Activated naive CD8-positive, alpha-beta T cell treated with anti-CD3 and anti-CD28 coated beads, Interleukin-2, amount 10 ng/mL, durations not matched to agents 7 days and 5 days (primary cell): Measurements from ENCODE around the gene CDH2. TPM values are rescaled to one million over a fixed set of nuclear protein-coding genes. Genes with fewer than 3 reads are reported as not detected.

Experiments used
- ATAC-seq: fragments of 150-1000 bp; cut with Tn5 transposase; one replicate; pipeline ENCODE4 v1.10.0; 2021; ENCODE audit warnings: low read depth, moderate library complexity
- POLR2A ChIA-PET: fragments of 350-600 bp; sonication (Branson Sonifier 250); formaldehyde crosslinking; loops from one replicate; lab custom pipeline; 2021; ENCODE audit warnings: antibody characterized with exemption; lab: Charles Lee
- DNase-seq: peaks from one replicate; pipeline ENCODE4 v3.0.0; 2021
- H3K27ac Mint-ChIP-seq: one replicate; pipeline ENCODE4 v1.8.0; 2022; ENCODE audit warnings: mild to moderate bottlenecking, mixed read lengths
- H3K27me3 Mint-ChIP-seq: one replicate; pipeline ENCODE4 v1.8.0; 2022; ENCODE audit warnings: mild to moderate bottlenecking, moderate library complexity, mixed read lengths
- H3K36me3 Mint-ChIP-seq: one replicate; pipeline ENCODE4 v1.8.0; 2021; ENCODE audit warnings: mild to moderate bottlenecking, mixed read lengths
- H3K4me1 Mint-ChIP-seq: one replicate; pipeline ENCODE4 v1.8.0; 2021; ENCODE audit warnings: mixed read lengths
- H3K4me3 Mint-ChIP-seq: one replicate; pipeline ENCODE4 v1.8.0; 2022; ENCODE audit warnings: mild to moderate bottlenecking, moderate library complexity, mixed read lengths
- H3K9me3 Mint-ChIP-seq: one replicate; pipeline ENCODE4 v1.8.0; 2021; ENCODE audit warnings: mixed read lengths
- total RNA-seq, 2 experiments: library from RNA; stranded (reverse); gene quantifications; one replicate each; pipeline ENCODE4 v1.2.3, GENCODE V29; 2021

CDH2 gene
- total RNA-seq, 2 experiments from 2014 or later: not detected

GRCh38 chr18:28048612-28049011, 128.3 kb downstream of the CDH2 start:
- no peaks in the 10 kb centered on the region for H3K9me3 Mint-ChIP-seq
- ATAC-seq (no peak), DNase-seq (no peak)
- H3K36me3 Mint-ChIP-seq: no peaks in the 10 kb centered on the region
- H3K27me3 Mint-ChIP-seq: no peaks in the 10 kb centered on the region
- no peaks in the 10 kb centered on the region for H3K4me1 Mint-ChIP-seq
- no peak overlapping the region for H3K4me3 Mint-ChIP-seq
- POLR2A ChIA-PET: no interaction called here
- no peak overlapping the region for H3K27ac Mint-ChIP-seq

DNA sequence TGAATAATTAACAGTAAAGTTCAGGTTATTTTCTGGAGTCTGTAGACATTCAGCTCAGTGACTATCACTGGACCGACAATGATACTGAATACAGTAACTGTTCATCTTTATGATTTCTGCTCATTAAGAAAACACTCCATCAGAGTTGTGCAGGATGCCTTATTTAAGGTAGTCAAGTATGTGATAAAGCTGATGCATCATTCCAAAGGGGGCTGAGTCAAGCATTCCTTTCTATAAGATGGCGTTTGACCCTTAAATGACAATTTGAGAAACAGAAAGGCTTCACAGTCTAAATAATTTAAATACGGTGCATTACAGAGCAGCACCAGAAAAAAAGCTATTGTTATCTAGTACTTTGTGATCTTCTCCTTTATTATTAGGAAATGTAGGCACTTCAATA, 131.1 kb downstream of the CDH2 start:
- Mint-ChIP-seq H3K9me3 (no peaks in the 10 kb centered on the region), H3K27ac (no peak overlapping the region), H3K36me3 (no peaks in the 10 kb centered on the region), H3K4me1 (no peaks in the 10 kb centered on the region), H3K4me3 (no peak overlapping the region), H3K27me3 (no peaks in the 10 kb centered on the region)
- POLR2A ChIA-PET: no interaction called here
- no peak for ATAC-seq
- no peak for DNase-seq

GRCh38 chr18:28045176-28045810, 131.6 kb downstream of the CDH2 start:
- no peak overlapping the region for H3K4me3 Mint-ChIP-seq
- H3K27me3 Mint-ChIP-seq: no peaks in the 10 kb centered on the region
- no peaks in the 10 kb centered on the region for H3K36me3 Mint-ChIP-seq
- no peaks in the 10 kb centered on the region for H3K4me1 Mint-ChIP-seq
- POLR2A ChIA-PET: no interaction called here
- no peak overlapping the region for H3K27ac Mint-ChIP-seq
- DNase-seq (no peak), ATAC-seq (no peak)
- no peaks in the 10 kb centered on the region for H3K9me3 Mint-ChIP-seq

GRCh38 chr18:28044036-28044435, 132.9 kb downstream of the CDH2 start:
- no peak for ATAC-seq
- H3K36me3 Mint-ChIP-seq: no peaks in the 10 kb centered on the region
- POLR2A ChIA-PET: no interaction called here

DNA sequence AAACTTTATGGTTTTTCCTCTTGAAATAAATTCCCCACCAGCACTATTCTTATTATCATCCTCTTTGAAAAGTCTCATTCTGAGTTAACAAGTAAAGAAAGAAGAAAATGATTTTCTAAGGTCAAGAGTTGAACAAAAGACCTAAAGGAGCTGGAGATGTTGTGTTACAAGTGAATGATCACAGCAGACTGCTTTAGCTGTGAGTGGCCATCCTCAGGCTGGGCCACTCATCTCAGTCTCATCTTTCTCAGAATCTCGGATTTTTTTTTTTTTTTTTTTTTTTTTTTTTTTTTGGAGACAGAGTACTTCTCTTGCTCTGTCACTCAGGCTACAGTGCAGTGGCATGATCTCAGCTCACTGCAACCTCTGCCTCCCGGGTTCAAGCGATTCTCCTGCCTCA, 133.3 kb downstream of the CDH2 start:
- H3K4me1 Mint-ChIP-seq: no peaks in the 10 kb centered on the region
- DNase-seq (no peak), ATAC-seq (no peak)
- H3K36me3 Mint-ChIP-seq: no peaks in the 10 kb centered on the region
- H3K27ac Mint-ChIP-seq: no peak overlapping the region
- no peak overlapping the region for H3K4me3 Mint-ChIP-seq
- H3K27me3 Mint-ChIP-seq: no peaks in the 10 kb centered on the region
- POLR2A ChIA-PET: no interaction called here
- no peaks in the 10 kb centered on the region for H3K9me3 Mint-ChIP-seq

More at GRCh38 chr18:28044036-28044435, 132.9 kb downstream of the CDH2 start:
- Mint-ChIP-seq H3K27ac (no peak overlapping the region), H3K4me3 (no peak overlapping the region), H3K27me3 (no peaks in the 10 kb centered on the region), H3K9me3 (no peaks in the 10 kb centered on the region), H3K4me1 (no peaks in the 10 kb centered on the region)
- no peak for DNase-seq

DNA sequence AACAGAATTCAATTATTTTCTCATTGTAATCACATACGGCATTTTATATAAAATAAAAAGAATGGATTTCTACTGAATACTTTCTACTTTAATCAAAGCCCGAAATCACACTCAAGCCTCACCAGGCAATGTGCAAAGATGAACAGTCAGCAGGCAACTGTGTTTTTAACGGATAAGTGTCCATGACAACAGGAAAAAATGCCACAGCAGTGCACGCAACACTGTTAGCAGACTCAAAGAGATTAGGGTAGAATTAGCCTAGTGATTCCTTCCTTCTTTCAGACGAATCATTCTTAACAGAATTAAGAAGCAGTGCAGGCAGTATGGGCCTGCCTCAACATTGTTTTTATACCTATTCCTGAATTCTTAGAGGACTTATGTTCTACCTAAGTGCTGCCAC, 135.6 kb downstream of the CDH2 start:
- H3K36me3 Mint-ChIP-seq: no peaks in the 10 kb centered on the region
- H3K4me1 Mint-ChIP-seq: no peaks in the 10 kb centered on the region
- ATAC-seq (no peak), DNase-seq (no peak)
- no peaks in the 10 kb centered on the region for H3K27me3 Mint-ChIP-seq
- POLR2A ChIA-PET: no interaction called here
- peaks cover 1% of the 10 kb centered on the region for H3K9me3 Mint-ChIP-seq
- H3K4me3 Mint-ChIP-seq: no peak overlapping the region
- H3K27ac Mint-ChIP-seq: no peak overlapping the region

DNA sequence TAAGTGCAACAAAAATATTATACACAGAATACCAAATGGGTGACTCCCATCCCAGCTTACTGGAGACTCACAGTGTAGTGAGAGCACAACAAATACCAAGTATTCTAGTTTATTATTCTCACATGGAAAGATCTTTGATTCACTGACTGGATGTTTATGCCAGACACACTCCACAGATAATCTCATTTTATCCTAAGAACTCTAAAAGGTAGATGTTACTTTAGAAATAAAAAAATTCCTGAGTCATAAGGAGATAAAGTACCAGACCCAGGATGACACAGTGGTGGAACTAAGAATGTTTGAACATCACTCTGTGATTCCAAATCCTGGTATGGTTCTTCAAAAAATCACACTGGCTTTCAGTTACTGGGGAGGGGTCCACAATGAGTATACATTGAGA, 136.2 kb downstream of the CDH2 start:
- no peaks in the 10 kb centered on the region for H3K36me3 Mint-ChIP-seq

DNA sequence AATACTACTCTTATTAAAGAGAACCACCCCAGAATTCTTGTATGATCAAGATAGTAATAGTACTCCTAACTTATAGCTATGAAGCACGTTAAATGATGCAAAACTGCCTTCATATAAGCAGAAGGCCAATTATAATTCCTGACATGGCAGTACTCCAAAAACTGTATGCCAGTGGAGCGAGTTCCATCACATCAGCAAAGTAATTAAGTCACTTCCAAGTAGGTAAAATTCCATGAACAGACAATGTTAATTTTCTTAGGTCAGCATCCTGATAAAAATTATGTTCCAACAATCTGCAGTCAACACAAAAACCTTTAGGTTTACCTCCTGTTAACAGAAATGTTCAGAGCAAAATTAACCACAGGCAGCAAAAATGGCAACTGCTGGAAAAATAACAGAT, 136.7 kb downstream of the CDH2 start:
- no peak overlapping the region for H3K27ac Mint-ChIP-seq
- H3K9me3 Mint-ChIP-seq: peaks cover 1% of the 10 kb centered on the region
- H3K36me3 Mint-ChIP-seq: no peaks in the 10 kb centered on the region
- POLR2A ChIA-PET: no interaction called here
- ATAC-seq (no peak), DNase-seq (no peak)
- no peaks in the 10 kb centered on the region for H3K4me1 Mint-ChIP-seq
- H3K4me3 Mint-ChIP-seq: no peak overlapping the region
- H3K27me3 Mint-ChIP-seq: no peaks in the 10 kb centered on the region

More for the DNA sequence above, 136.2 kb downstream of the CDH2 start:
- H3K4me3 Mint-ChIP-seq: no peak overlapping the region
- DNase-seq (no peak), ATAC-seq (no peak)
- peaks cover 1% of the 10 kb centered on the region for H3K9me3 Mint-ChIP-seq
- no peaks in the 10 kb centered on the region for H3K4me1 Mint-ChIP-seq
- POLR2A ChIA-PET: no interaction called here
- no peaks in the 10 kb centered on the region for H3K27me3 Mint-ChIP-seq
- H3K27ac Mint-ChIP-seq: no peak overlapping the region

- Mint-ChIP-seq H3K4me3 (no peak overlapping the region), H3K9me3 (peaks cover 1% of the 10 kb centered on the region), H3K27me3 (no peaks in the 10 kb centered on the region), H3K27ac (no peak overlapping the region), H3K36me3 (no peaks in the 10 kb centered on the region), H3K4me1 (no peaks in the 10 kb centered on the region)
- ATAC-seq: no peak
- DNase-seq: no peak
- POLR2A ChIA-PET: no interaction called here
These were observed 137.2 kb downstream of the CDH2 start for GRCh38 chr18:28039691-28040090.

- Mint-ChIP-seq H3K9me3 (peaks cover 1% of the 10 kb centered on the region), H3K4me3 (no peak overlapping the region), H3K36me3 (no peaks in the 10 kb centered on the region), H3K4me1 (no peaks in the 10 kb centered on the region), H3K27me3 (no peaks in the 10 kb centered on the region), H3K27ac (no peak overlapping the region)
- POLR2A ChIA-PET: no interaction called here
- no peak for ATAC-seq
- DNase-seq: no peak
These were observed 137.9 kb downstream of the CDH2 start for GRCh38 chr18:28039078-28039477.

DNA sequence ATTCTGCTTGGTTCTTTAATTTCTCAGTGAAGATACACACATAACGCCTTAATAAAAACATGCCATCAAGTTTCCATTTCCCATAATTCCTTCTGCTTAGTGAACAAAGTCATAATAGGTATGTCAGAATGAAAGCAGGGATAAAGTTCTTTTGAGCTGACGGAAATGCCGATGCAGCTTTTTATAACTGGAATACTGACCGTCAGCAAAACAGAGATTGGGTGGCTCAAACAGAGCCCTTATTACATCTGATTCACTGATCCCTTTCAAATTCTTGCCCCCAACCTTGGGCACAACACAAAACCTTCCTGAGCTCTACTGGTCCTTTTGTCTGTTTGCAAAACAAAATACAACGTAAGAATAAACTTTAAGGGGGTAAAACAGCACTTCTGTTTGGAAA, 140.4 kb downstream of the CDH2 start:
- Mint-ChIP-seq H3K27ac (no peak overlapping the region), H3K9me3 (peaks cover 2% of the 10 kb centered on the region), H3K4me3 (no peak overlapping the region), H3K4me1 (no peaks in the 10 kb centered on the region), H3K36me3 (no peaks in the 10 kb centered on the region), H3K27me3 (no peaks in the 10 kb centered on the region)
- POLR2A ChIA-PET: no interaction called here
- DNase-seq (no peak), ATAC-seq (no peak)

- DNase-seq (no peak), ATAC-seq (no peak)
- Mint-ChIP-seq H3K4me1 (no peaks in the 10 kb centered on the region), H3K36me3 (no peaks in the 10 kb centered on the region), H3K9me3 (peaks cover 2% of the 10 kb centered on the region), H3K27ac (no peak overlapping the region), H3K27me3 (no peaks in the 10 kb centered on the region), H3K4me3 (no peak overlapping the region)
- POLR2A ChIA-PET: no interaction called here
These were observed 142.4 kb downstream of the CDH2 start for GRCh38 chr18:28034567-28034966.

DNA sequence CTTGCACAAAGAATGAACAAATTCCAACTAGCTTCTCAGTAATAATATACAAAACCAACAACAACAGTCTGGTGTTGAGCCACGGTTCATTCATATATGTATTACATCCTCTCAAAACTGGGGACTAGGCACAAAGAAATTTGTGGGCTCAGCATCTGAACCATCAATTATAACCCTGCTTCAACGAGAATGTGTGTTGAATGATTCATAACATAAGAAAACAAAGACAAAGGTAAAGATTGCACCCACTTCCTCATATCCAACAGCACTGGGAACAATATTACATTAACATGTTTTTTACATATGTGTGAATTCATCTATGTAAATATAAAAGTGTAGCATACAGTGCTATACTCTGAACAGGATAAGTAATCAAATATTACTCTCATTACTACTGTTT, 144.8 kb downstream of the CDH2 start:
- DNase-seq: no peak
- Mint-ChIP-seq H3K36me3 (no peaks in the 10 kb centered on the region), H3K9me3 (peaks cover 1% of the 10 kb centered on the region), H3K27me3 (no peaks in the 10 kb centered on the region), H3K27ac (no peak overlapping the region), H3K4me1 (no peaks in the 10 kb centered on the region), H3K4me3 (no peak overlapping the region)
- POLR2A ChIA-PET: no interaction called here
- ATAC-seq: no peak

GRCh38 chr18:28030458-28030857, 146.5 kb downstream of the CDH2 start:
- POLR2A ChIA-PET: no interaction called here
- ATAC-seq (no peak), DNase-seq (no peak)
- H3K27ac Mint-ChIP-seq: no peak overlapping the region
- H3K4me3 Mint-ChIP-seq: no peak overlapping the region
- no peaks in the 10 kb centered on the region for H3K36me3 Mint-ChIP-seq
- H3K9me3 Mint-ChIP-seq: peaks cover 1% of the 10 kb centered on the region
- H3K4me1 Mint-ChIP-seq: no peaks in the 10 kb centered on the region
- no peaks in the 10 kb centered on the region for H3K27me3 Mint-ChIP-seq

DNA sequence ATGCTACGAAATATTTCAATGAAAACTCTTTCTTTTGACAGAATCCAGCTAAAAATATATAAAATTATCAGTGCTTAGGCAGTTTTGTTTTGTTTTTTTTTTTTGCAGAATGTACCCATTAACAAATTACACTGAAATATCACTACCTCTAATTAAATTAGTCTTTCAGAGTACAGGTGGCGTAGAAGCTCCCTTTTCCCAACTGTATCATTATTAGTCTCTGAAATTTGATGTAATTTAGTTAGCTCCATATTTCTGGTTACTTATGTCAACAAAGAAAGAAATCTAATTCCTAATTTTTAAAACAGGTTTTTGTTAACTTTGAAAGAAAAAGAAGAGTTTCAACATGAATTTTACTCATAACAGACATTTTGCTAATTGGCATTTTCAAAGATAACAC, 149.2 kb downstream of the CDH2 start:
- H3K27ac Mint-ChIP-seq: no peak overlapping the region
- DNase-seq (no peak), ATAC-seq (no peak)
- H3K36me3 Mint-ChIP-seq: no peaks in the 10 kb centered on the region
- no peaks in the 10 kb centered on the region for H3K4me1 Mint-ChIP-seq
- POLR2A ChIA-PET: no interaction called here
- no peak overlapping the region for H3K4me3 Mint-ChIP-seq
- H3K27me3 Mint-ChIP-seq: no peaks in the 10 kb centered on the region
- H3K9me3 Mint-ChIP-seq: no peaks in the 10 kb centered on the region
